Type B pancreatic cell (in vitro differentiated cells): Measurements from ENCODE around the gene RPTOR. TPM values are rescaled to one million over a fixed set of nuclear protein-coding genes. Genes with fewer than 3 reads are reported as not detected.

Source experiments
- DNase-seq: peaks from one replicate; pipeline ENCODE4 v3.0.0; 2021; ENCODE audit warnings: mixed read lengths; ENCODE audit not compliant: unreplicated experiment; ENCODE audit errors: extremely low spot score
- H3K27ac Mint-ChIP-seq: 2 replicates; pipeline ENCODE4 v1.8.0; 2021; ENCODE audit warnings: mild to moderate bottlenecking, mixed read lengths
- H3K27me3 Mint-ChIP-seq: 2 replicates; pipeline ENCODE4 v1.8.0; 2021; ENCODE audit warnings: mixed read lengths
- H3K36me3 Mint-ChIP-seq: 2 replicates; pipeline ENCODE4 v1.8.0; 2021; ENCODE audit warnings: mixed read lengths
- H3K4me1 Mint-ChIP-seq: one replicate; pipeline ENCODE4 v1.8.0; 2021; ENCODE audit warnings: mixed read lengths; ENCODE audit not compliant: unreplicated experiment
- H3K4me3 Mint-ChIP-seq: 2 replicates; pipeline ENCODE4 v1.8.0; 2021; ENCODE audit warnings: mild to moderate bottlenecking, mixed read lengths
- H3K9me3 Mint-ChIP-seq: 2 replicates; pipeline ENCODE4 v1.8.0; 2021; ENCODE audit warnings: mixed read lengths
- CTCF ChIP-seq: fragments of 200-600 bp; sonication (generic); conservative IDR thresholded peaks from 2 replicates; pipeline ENCODE4 v1.5.0; 2021; ENCODE audit warnings: antibody characterized with exemption, mild to moderate bottlenecking
- total RNA-seq: library from RNA; stranded (reverse); gene quantifications from 2 replicates; pipeline ENCODE4 v1.2.1, GENCODE V29; 2021; ENCODE audit warnings: low replicate concordance

Gene RPTOR
- total RNA-seq, 1 donor from 2014 or later: 39.8 TPM

- H3K9me3 Mint-ChIP-seq: no peaks in the 10 kb centered on the region
- H3K27me3 Mint-ChIP-seq: peaks cover 55% of the 10 kb centered on the region
- H3K36me3 Mint-ChIP-seq: no peaks in the 10 kb centered on the region
- H3K4me3 Mint-ChIP-seq: no peak overlapping the region
- peaks cover 6% of the 10 kb centered on the region for H3K4me1 Mint-ChIP-seq
- no peak overlapping the region for H3K27ac Mint-ChIP-seq
- no peak for TF ChIP-seq CTCF
- DNase-seq: no peak
These were observed 44.5 kb upstream of the RPTOR start for GRCh38 chr17:80499961-80500665.

GRCh38 chr17:80501741-80502577 lies 42.7 kb upstream of the RPTOR start:
- H3K36me3 Mint-ChIP-seq: no peaks in the 10 kb centered on the region
- H3K27me3 Mint-ChIP-seq: peaks cover 47% of the 10 kb centered on the region
- H3K9me3 Mint-ChIP-seq: no peaks in the 10 kb centered on the region
- DNase-seq: no peak
- H3K4me3 Mint-ChIP-seq: no peak overlapping the region
- TF ChIP-seq CTCF: no peak
- H3K4me1 Mint-ChIP-seq: peaks cover 6% of the 10 kb centered on the region
- H3K27ac Mint-ChIP-seq: no peak overlapping the region

- Mint-ChIP-seq H3K27ac (no peak overlapping the region), H3K27me3 (peaks cover 48% of the 10 kb centered on the region), H3K4me3 (no peak overlapping the region), H3K36me3 (no peaks in the 10 kb centered on the region), H3K4me1 (peaks cover 6% of the 10 kb centered on the region), H3K9me3 (no peaks in the 10 kb centered on the region)
- DNase-seq: no peak
- TF ChIP-seq CTCF: no peak
These were observed 42.1 kb upstream of the RPTOR start for GRCh38 chr17:80502578-80502877.

- H3K27me3 Mint-ChIP-seq: peaks cover 46% of the 10 kb centered on the region
- no peak overlapping the region for H3K4me3 Mint-ChIP-seq
- TF ChIP-seq CTCF: no peak
- peaks cover 6% of the 10 kb centered on the region for H3K4me1 Mint-ChIP-seq
- H3K36me3 Mint-ChIP-seq: no peaks in the 10 kb centered on the region
- H3K27ac Mint-ChIP-seq: no peak overlapping the region
- H3K9me3 Mint-ChIP-seq: no peaks in the 10 kb centered on the region
- no peak for DNase-seq
These were observed 41.6 kb upstream of the RPTOR start for GRCh38 chr17:80503031-80503430.

- DNase-seq: no peak
- Mint-ChIP-seq H3K4me3 (no peak overlapping the region), H3K27ac (no peak overlapping the region), H3K27me3 (peaks cover 47% of the 10 kb centered on the region), H3K36me3 (no peaks in the 10 kb centered on the region), H3K4me1 (peaks cover 6% of the 10 kb centered on the region), H3K9me3 (no peaks in the 10 kb centered on the region)
- no peak for TF ChIP-seq CTCF
These were observed 40.7 kb upstream of the RPTOR start for GRCh38 chr17:80503921-80504320.
